A549 (cell line): ENCODE data around the gene RNF217.

Experiments
- CBX2 ChIP-seq: fragments of 200-600 bp; sonication (generic); IDR thresholded peaks from 2 replicates; pipeline ENCODE4 v1.6.1; 2016; ENCODE audit warnings: low read depth, mild to moderate bottlenecking, borderline replicate concordance
- CEBPB ChIP-seq, 2 experiments: fragments of >200 bp in 1 of 2; sonication (Bioruptor Twin) in 1 of 2; formaldehyde crosslinking in 1 of 2; IDR thresholded peaks; 2 replicates each; pipeline ENCODE4 v1.6.1; 2012 to 2016
- HDAC2 ChIP-seq: fragments of 200-600 bp; sonication (generic); IDR thresholded peaks from 2 replicates; pipeline ENCODE4 v1.6.1; 2016
- JUN ChIP-seq, 2 experiments: fragments of >200 bp; sonication (Bioruptor Twin); formaldehyde crosslinking; IDR thresholded peaks; 2 replicates in 1 of 2; 3 replicates in 1 of 2; pipeline ENCODE4 v1.6.1; 2016 to 2017
- PHF8 ChIP-seq: fragments of 200-600 bp; sonication (generic); IDR thresholded peaks from 2 replicates; pipeline ENCODE4 v1.6.1; 2016; ENCODE audit warnings: low read depth, mild to moderate bottlenecking, antibody characterized with exemption, moderate library complexity, borderline replicate concordance
- POLR2A ChIP-seq: IDR thresholded peaks from 2 replicates; pipeline ENCODE4 v1.6.1; 2012; ENCODE audit warnings: mild to moderate bottlenecking, low read length
- TF ChIP-seq, protein P1 (sequence below): fragments of 150-350 bp; IDR thresholded peaks from 2 replicates; pipeline ENCODE4 v1.6.1; 2014; ENCODE audit warnings: low read depth, mild to moderate bottlenecking, low read length
- TF ChIP-seq, protein P2 (sequence below): fragments of >200 bp; sonication (Bioruptor Twin); formaldehyde crosslinking; IDR thresholded peaks from 3 replicates; pipeline ENCODE4 v1.5.1; 2016

DNA sequence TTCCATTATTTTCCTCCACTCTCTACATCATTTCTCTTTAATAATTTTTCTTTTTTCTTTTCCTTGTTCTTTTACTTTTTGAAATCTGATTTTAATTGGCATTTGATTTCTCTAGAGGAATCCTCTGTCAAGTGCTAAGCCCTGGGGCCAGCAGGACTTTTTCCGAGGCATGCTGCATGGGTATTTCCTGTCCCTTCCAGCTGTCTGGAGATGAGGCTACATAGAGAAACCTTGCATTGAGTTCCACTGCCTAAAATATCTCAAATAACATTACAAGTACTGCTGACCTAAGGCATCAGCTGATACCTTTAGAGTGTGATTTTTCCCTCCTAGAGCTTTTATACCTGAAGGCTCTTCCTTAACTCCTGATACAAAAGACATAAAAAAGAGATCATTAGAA lies 6.2 kb downstream of the RNF217 start:
- TF ChIP-seq, protein P1, sequence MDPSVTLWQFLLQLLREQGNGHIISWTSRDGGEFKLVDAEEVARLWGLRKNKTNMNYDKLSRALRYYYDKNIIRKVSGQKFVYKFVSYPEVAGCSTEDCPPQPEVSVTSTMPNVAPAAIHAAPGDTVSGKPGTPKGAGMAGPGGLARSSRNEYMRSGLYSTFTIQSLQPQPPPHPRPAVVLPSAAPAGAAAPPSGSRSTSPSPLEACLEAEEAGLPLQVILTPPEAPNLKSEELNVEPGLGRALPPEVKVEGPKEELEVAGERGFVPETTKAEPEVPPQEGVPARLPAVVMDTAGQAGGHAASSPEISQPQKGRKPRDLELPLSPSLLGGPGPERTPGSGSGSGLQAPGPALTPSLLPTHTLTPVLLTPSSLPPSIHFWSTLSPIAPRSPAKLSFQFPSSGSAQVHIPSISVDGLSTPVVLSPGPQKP, result no peak
- TF ChIP-seq, protein P2, sequence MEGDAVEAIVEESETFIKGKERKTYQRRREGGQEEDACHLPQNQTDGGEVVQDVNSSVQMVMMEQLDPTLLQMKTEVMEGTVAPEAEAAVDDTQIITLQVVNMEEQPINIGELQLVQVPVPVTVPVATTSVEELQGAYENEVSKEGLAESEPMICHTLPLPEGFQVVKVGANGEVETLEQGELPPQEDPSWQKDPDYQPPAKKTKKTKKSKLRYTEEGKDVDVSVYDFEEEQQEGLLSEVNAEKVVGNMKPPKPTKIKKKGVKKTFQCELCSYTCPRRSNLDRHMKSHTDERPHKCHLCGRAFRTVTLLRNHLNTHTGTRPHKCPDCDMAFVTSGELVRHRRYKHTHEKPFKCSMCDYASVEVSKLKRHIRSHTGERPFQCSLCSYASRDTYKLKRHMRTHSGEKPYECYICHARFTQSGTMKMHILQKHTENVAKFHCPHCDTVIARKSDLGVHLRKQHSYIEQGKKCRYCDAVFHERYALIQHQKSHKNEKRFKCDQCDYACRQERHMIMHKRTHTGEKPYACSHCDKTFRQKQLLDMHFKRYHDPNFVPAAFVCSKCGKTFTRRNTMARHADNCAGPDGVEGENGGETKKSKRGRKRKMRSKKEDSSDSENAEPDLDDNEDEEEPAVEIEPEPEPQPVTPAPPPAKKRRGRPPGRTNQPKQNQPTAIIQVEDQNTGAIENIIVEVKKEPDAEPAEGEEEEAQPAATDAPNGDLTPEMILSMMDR, result no peak
- TF ChIP-seq CBX2 (no peak), CEBPB (IDR thresholded peaks at IDR 0.05) (no peak), JUN (IDR thresholded peaks at IDR 0.05) (no peak), POLR2A (no peak), PHF8 (no peak), HDAC2 (no peak)
